Nephron progenitor cell (in vitro differentiated cells): ENCODE results near the gene ELMO1.

ENCODE experiments used
- DNase-seq: peaks from one replicate; pipeline ENCODE4 v3.0.0; 2021
- H3K27ac Mint-ChIP-seq: 2 replicates; pipeline ENCODE4 v1.8.0; 2021; ENCODE audit warnings: mild to moderate bottlenecking, moderate library complexity, mixed read lengths
- H3K27me3 Mint-ChIP-seq: 2 replicates; pipeline ENCODE4 v1.8.0; 2021; ENCODE audit warnings: mild to moderate bottlenecking, low read depth, mixed read lengths; ENCODE audit not compliant: poor library complexity
- H3K36me3 Mint-ChIP-seq: 2 replicates; pipeline ENCODE4 v1.8.0; 2021; ENCODE audit warnings: low read depth, mixed read lengths
- H3K4me1 Mint-ChIP-seq: 2 replicates; pipeline ENCODE4 v1.8.0; 2021; ENCODE audit warnings: mixed read lengths
- H3K4me3 Mint-ChIP-seq: 2 replicates; pipeline ENCODE4 v1.8.0; 2021; ENCODE audit warnings: mild to moderate bottlenecking, moderate library complexity, mixed read lengths
- H3K9me3 Mint-ChIP-seq: 2 replicates; pipeline ENCODE4 v1.8.0; 2021; ENCODE audit warnings: mild to moderate bottlenecking, moderate library complexity, mixed read lengths
- CTCF ChIP-seq: fragments of 200-600 bp; sonication (generic); IDR thresholded peaks from 2 replicates; pipeline ENCODE4 v1.5.0; 2021; ENCODE audit warnings: antibody characterized with exemption

The ELMO1 gene

GRCh38 chr7:36809086-36809485, 639.6 kb downstream of the ELMO1 start:
- DNase-seq = no peak
- Mint-ChIP-seq H3K4me1 (peaks cover 12% of the 10 kb centered on the region), H3K4me3 (no peak overlapping the region), H3K36me3 (no peaks in the 10 kb centered on the region), H3K27me3 (peaks cover 3% of the 10 kb centered on the region), H3K27ac (no peak overlapping the region), H3K9me3 (no peaks in the 10 kb centered on the region)
- no peak for TF ChIP-seq CTCF

GRCh38 chr7:36806891-36807290, 641.8 kb downstream of the ELMO1 start:
- TF ChIP-seq CTCF = no peak
- H3K36me3 Mint-ChIP-seq = no peaks in the 10 kb centered on the region
- H3K27me3 Mint-ChIP-seq = peaks cover 3% of the 10 kb centered on the region
- DNase-seq = no peak
- no peaks in the 10 kb centered on the region for H3K9me3 Mint-ChIP-seq
- no peak overlapping the region for H3K27ac Mint-ChIP-seq
- H3K4me1 Mint-ChIP-seq = peaks cover 25% of the 10 kb centered on the region
- H3K4me3 Mint-ChIP-seq = no peak overlapping the region
